HepG2 (cell line): ENCODE data around the gene ARHGAP23.

ENCODE experiments used
- BRCA1 ChIP-seq: sonication (generic); formaldehyde crosslinking; IDR thresholded peaks from 2 replicates; pipeline ENCODE4 v1.4.0; 2020; ENCODE audit warnings: missing genetic modification reagents
- FOXJ3 ChIP-seq: sonication (generic); formaldehyde crosslinking; IDR thresholded peaks from 2 replicates; pipeline ENCODE4 v1.4.0; 2020; ENCODE audit warnings: missing genetic modification reagents, mild to moderate bottlenecking, borderline replicate concordance
- HNRNPUL1 ChIP-seq: fragments of 200-400 bp; formaldehyde crosslinking; IDR thresholded peaks from 2 replicates; pipeline ENCODE4 v1.6.1; 2017; ENCODE audit warnings: low read depth, mild to moderate bottlenecking, low read length, moderate library complexity
- MIXL1 ChIP-seq: IDR thresholded peaks from 2 replicates; pipeline ENCODE4 v1.6.1; 2016
- NKX3-1 ChIP-seq: sonication (generic); formaldehyde crosslinking; IDR thresholded peaks from 2 replicates; pipeline ENCODE4 v1.5.0; 2020; ENCODE audit warnings: missing genetic modification reagents
- PHF21A ChIP-seq: sonication (generic); formaldehyde crosslinking; IDR thresholded peaks from 2 replicates; pipeline ENCODE4 v1.5.0; 2020; ENCODE audit warnings: mild to moderate bottlenecking, missing genetic modification reagents
- POLR2A ChIP-seq, 2 experiments: IDR thresholded peaks; 2 replicates each; pipeline ENCODE4 v1.6.1; 2011; ENCODE audit warnings: low read depth in 2 of 2, low read length in 2 of 2, mild to moderate bottlenecking in 1 of 2, moderate library complexity in 1 of 2; ENCODE audit not compliant: insufficient read depth in 1 of 2
- REST ChIP-seq, 2 experiments: IDR thresholded peaks; 2 replicates each; pipeline ENCODE4 v1.6.1; 2011 to 2012; ENCODE audit warnings: low read length in 2 of 2, borderline replicate concordance in 1 of 2, low read depth in 1 of 2, mild to moderate bottlenecking in 1 of 2, moderate library complexity in 1 of 2
- SIN3A ChIP-seq: IDR thresholded peaks from 2 replicates; pipeline ENCODE4 v1.6.1; 2011; ENCODE audit warnings: low read depth, mild to moderate bottlenecking, control low read depth, low read length, borderline replicate concordance
- SRF ChIP-seq: IDR thresholded peaks from 2 replicates; pipeline ENCODE4 v1.6.1; 2011; ENCODE audit warnings: mild to moderate bottlenecking, low read depth, low read length, moderate library complexity
- TFAP4 ChIP-seq: sonication (generic); IDR thresholded peaks from 2 replicates; pipeline ENCODE4 v1.6.1; 2016; ENCODE audit warnings: low read depth, borderline replicate concordance
- ZNF235 ChIP-seq: sonication (generic); formaldehyde crosslinking; IDR thresholded peaks from 2 replicates; pipeline ENCODE4 v1.8.1; 2023; ENCODE audit warnings: mild to moderate bottlenecking, missing genetic modification reagents, borderline replicate concordance
- ZNF331 ChIP-seq: sonication (generic); formaldehyde crosslinking; IDR thresholded peaks from 2 replicates; pipeline ENCODE4 v1.4.0; 2020; ENCODE audit warnings: missing genetic modification reagents

DNA sequence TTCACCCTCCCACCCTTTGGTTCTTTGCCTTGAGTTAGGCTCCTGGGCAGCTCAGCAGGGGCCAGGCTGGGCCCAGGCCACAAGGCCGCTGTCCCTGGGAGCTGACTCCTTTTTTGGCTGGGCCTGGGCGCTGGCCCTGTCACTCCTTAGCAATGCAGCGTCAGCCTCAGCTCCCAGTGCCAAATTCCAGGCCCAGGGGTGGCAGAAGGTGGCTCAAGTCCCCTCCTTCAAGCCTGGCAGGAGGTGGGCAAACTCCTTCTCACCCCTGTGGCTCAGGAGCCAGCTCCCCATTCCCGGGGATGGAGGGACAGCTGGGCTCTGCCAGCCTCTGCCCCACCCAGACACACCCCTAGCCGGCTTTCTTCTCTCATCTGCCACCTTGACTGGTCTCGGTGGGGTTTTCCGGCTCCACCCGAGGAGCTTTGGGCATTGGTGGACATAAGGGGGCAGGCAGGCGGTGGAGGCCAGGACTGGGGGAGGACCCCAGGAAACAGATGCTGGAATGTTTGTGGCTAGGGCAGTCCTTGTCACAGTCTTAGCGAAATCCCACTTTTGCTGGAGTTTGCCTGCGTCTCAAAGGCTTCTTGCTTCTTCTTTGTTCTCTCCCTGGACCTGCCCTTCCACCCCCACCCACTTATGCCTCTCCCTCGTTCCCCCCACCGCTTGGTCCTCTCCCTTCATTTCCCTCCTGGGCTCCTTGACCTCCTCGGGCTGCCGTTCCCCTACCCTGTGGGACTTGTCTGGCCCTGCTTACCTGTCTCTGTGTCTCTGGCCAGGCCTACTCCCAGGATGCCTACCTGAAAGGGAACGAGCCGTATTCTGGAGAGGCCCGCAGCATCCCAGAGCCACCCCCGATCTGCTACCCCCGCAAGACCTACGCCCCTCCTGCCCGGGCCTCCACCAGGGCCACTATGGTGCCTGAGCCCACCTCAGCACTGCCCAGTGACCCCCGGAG is 37.4 kb downstream of the ARHGAP23 start:
- TF ChIP-seq ZNF331 (CRISPR knock-in tag), result no peak
- no peak for TF ChIP-seq REST (IDR thresholded peaks at IDR 0.05; ENCODE audit: borderline replicate concordance in 1 of 2, low read depth in 1 of 2, low read length in 2 of 2)
- TF ChIP-seq POLR2A (IDR thresholded peaks at IDR 0.05; ENCODE audit: insufficient read depth in 1 of 2, low read depth in 2 of 2, low read length in 2 of 2), result no peak
- TF ChIP-seq TFAP4, result no peak
- no peak for TF ChIP-seq SIN3A
- no peak for TF ChIP-seq PHF21A (CRISPR knock-in tag)
- TF ChIP-seq BRCA1, result no peak
- TF ChIP-seq MIXL1 (CRISPR knock-in tag), result no peak
- no peak for TF ChIP-seq SRF
- TF ChIP-seq ZNF235 (CRISPR knock-in tag), result no peak
- TF ChIP-seq HNRNPUL1, result no peak
- TF ChIP-seq NKX3-1 (CRISPR knock-in tag), result no peak
- TF ChIP-seq FOXJ3 (CRISPR knock-in tag), result no peak
